ENCODE results near the gene ECHDC1. TPM values are rescaled to one million over a fixed set of nuclear protein-coding genes. Genes with fewer than 3 reads are reported as not detected.

ECHDC1 gene
- total RNA-seq, 8 experiments from 2014 or later = 48.7 to 85.8 (median 64.8) TPM

Other genes starting within 250 kb of the ECHDC1 start
- gene RSPO3, start 224.9 kb downstream of the ECHDC1 start, total RNA-seq = under 1 TPM in 7 of 8 experiments, not detected in 1; 0.04 to 0.76 (median 0.19) TPM
- 10 to 100 TPM; 34.8 to 80.8 (median 63.6) TPM for gene RNF146, start 76.7 kb downstream of the ECHDC1 start, total RNA-seq
- 10 to 100 TPM in 5 of 8 experiments, 1 to 10 TPM in 2, under 1 TPM in 1; 0.10 to 46.4 (median 33.1) TPM for gene KIAA0408, start 115.8 kb upstream of the ECHDC1 start, total RNA-seq
- gene C6orf58, start 233.6 kb upstream of the ECHDC1 start, total RNA-seq = under 1 TPM in 5 of 8 experiments, not detected in 3; 0.18 to 0.96 (median 0.36) TPM

All from motor neuron (in vitro differentiated cells).